OCI-LY7 (cell line): ENCODE data around the gene PPP2R5C.

Source experiments
- CTCF ChIP-seq: fragments of 200-600 bp; sonication (generic); conservative IDR thresholded peaks from 2 replicates; pipeline ENCODE4 v1.5.1; 2014; ENCODE audit warnings: mild to moderate bottlenecking, antibody characterized with exemption, low read length, moderate library complexity, mixed read lengths
- EZH2phosphoT487 ChIP-seq: fragments of 200-600 bp; sonication (generic); IDR thresholded peaks from 2 replicates; pipeline ENCODE4 v1.6.1; 2018; ENCODE audit warnings: low read depth, borderline replicate concordance, mild to moderate bottlenecking, mixed run types, antibody characterized with exemption, low read length, moderate library complexity, mixed read lengths

GRCh38 chr14:101843665-101844064 lies 82.2 kb downstream of the PPP2R5C start:
- TF ChIP-seq CTCF (peak; percentile 97), EZH2phosphoT487 (no peak)
